Activated naive CD4-positive, alpha-beta T cell treated with anti-CD3 and anti-CD28 coated beads, Interleukin-2, amount 10 ng/mL, durations not matched to agents 7 days and 5 days (primary cell): ENCODE measurements around the gene RASD1.

ENCODE experiments used
- CTCF ChIA-PET: fragments of 350-600 bp; sonication (Branson Sonifier 250); formaldehyde crosslinking; loops from one replicate; lab custom pipeline; 2021; ENCODE audit warnings: antibody characterized with exemption; lab: Charles Lee
- DNase-seq: peaks from one replicate; pipeline ENCODE4 v3.0.0-alpha.2; 2020
- H3K27ac Mint-ChIP-seq: one replicate; pipeline ENCODE4 v1.8.0; 2021; ENCODE audit warnings: mild to moderate bottlenecking, moderate library complexity, mixed read lengths
- H3K27me3 Mint-ChIP-seq: one replicate; pipeline ENCODE4 v1.8.0; 2021; ENCODE audit warnings: mild to moderate bottlenecking, mixed read lengths
- H3K36me3 Mint-ChIP-seq: one replicate; pipeline ENCODE4 v1.8.0; 2021; ENCODE audit warnings: mixed read lengths
- H3K4me1 Mint-ChIP-seq: one replicate; pipeline ENCODE4 v1.8.0; 2021; ENCODE audit warnings: mixed read lengths
- H3K4me3 Mint-ChIP-seq: one replicate; pipeline ENCODE4 v1.8.0; 2021; ENCODE audit warnings: mild to moderate bottlenecking, moderate library complexity, mixed read lengths
- H3K9me3 Mint-ChIP-seq: one replicate; pipeline ENCODE4 v1.8.0; 2021; ENCODE audit warnings: mixed read lengths

Gene RASD1

DNA sequence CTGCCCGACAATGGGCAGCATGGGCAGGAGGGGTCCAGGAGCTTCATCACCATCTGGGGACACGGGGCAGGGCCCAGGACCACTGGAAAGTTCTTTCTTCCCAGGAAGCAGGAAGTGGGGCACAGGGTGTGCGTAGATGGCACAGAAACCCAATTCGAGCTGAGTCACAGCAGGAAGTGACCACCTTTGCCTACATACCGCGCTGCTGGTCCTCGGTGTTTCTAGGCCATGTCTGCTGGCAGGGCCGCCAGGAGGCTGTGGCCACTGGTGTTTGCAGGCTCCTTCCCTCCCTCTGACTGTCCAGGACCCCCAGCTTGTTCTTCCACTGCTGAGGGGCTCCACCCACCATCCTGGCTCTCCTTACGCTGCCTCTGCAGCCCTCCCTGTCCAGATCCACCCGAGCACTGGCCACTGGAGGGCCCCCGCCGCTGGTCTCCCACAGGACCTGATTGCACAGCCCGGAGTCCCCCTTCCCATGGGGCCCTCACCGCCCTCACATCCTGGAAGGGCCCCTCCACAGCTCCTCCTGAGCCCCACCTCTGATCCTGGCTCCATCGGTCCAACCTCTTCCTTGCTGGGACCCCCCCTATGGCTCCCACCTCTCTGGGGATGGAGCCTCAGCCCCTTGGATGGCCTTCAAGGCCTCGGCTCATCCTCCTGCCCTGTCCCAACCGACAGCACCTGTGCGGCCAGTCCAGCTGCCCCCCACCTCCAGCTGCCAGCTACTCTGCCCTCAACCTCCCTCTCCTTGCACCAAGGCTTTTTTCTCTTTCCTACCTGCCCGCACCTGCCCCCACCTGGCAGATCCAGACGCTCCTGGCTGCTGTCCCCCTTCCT lies 14.5 kb upstream of the RASD1 start:
- H3K27ac Mint-ChIP-seq, result no peak overlapping the region
- no peaks in the 10 kb centered on the region for H3K27me3 Mint-ChIP-seq
- no peaks in the 10 kb centered on the region for H3K4me1 Mint-ChIP-seq
- no peaks in the 10 kb centered on the region for H3K9me3 Mint-ChIP-seq
- no peak overlapping the region for H3K4me3 Mint-ChIP-seq
- no peaks in the 10 kb centered on the region for H3K36me3 Mint-ChIP-seq
- DNase-seq, result no peak
- CTCF ChIA-PET, result interaction anchor here (1.2 to 2.9 kb wide), 3 partner anchors 14 to 131 kb away, joined by 3 to 12 read pairs (median 4); partner anchors contain the start of gene RASD1

DNA sequence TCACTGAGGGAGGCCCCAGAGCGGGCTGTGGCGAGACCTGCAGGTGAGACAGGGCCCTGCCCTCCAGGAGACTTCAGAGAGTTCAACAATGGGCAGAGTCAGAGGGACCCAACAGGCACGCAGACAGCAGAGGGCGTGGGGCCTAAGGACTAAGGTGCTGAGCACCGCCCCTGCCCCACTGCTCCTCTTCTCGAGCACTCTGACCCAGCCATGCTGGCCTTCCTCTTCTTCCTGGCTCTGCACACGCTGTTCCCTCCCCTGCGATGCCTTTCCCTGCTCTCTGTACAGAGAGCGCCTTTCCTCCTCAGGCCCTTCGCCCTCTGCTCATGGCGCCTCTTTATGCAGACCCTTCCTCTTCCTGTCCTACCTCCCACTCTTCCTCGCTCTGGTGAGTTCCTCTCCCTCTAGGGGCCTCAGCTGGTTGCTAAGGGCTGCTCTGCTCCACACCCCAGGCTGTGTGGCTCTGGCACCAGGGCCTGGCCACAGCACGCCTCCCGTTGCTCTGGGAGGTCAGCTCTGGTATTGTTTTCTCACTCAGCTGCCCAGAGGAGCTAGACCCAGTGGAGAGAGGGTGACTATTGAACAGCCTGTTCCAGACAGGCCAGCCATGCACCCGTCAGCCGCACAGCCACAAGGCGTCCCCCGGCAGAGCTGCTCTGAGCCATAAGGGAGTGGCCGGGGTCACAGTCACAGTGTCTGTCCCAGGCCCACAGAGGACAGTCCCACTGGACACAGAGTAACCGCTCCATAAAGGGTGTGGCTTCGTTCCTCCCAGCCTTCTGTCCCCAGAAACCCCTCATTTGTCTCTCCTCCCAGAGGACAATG lies 13.6 kb upstream of the RASD1 start:
- Mint-ChIP-seq H3K4me3 (no peak overlapping the region), H3K9me3 (no peaks in the 10 kb centered on the region), H3K4me1 (no peaks in the 10 kb centered on the region), H3K36me3 (no peaks in the 10 kb centered on the region), H3K27me3 (no peaks in the 10 kb centered on the region), H3K27ac (no peak overlapping the region)
- no peak for DNase-seq
- CTCF ChIA-PET, result interaction anchor here (1.2 to 2.9 kb wide), 3 partner anchors 13 to 132 kb away, joined by 3 to 12 read pairs (median 4); partner anchors contain the start of gene RASD1

DNA sequence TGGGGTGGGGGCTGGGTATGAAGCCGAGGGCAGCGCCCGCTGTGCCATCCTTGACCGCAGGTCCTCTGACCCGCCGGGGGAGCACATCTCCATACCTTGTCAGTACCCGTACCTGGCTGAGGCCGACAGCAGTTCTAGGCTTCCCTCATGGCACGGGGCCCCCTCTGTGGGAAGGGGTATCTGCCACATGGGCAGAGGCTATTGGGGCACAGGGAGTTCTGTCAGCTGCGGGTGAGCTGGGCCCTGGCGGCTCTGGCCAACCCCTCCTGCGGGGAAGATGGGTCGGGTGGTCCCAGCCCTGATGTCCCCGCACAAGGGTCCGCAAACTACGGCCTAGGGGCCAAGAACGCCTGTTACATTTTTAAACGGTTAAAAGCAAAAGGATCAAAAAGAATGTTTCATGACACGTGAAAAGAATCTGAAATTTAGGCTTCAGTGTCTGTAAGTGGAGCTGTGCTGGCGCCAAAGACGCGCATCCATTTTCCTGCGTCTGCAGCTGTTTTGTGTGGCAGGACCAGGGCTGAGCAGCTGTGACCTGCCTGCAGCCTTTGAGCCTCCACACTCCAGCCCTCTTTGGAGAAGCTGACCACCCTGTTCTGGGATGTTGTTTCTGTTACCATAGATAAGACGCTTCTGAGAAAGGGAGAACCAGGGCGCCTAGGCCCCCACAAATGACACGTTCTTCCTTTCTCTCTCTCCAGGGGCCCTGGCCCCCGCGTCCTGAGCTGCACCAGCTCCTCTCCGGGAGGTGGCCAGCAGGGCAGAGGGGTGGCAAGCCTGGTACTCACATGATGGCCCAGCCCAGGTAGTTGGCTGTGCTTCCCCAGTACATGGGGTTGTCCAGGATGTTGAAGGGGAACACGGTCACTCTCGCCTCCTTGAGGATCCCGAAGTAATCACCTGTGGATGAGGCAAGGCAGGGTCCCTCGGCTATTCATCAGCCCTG lies 12.7 kb upstream of the RASD1 start:
- Mint-ChIP-seq H3K27me3 (no peaks in the 10 kb centered on the region), H3K36me3 (no peaks in the 10 kb centered on the region), H3K9me3 (no peaks in the 10 kb centered on the region), H3K4me1 (no peaks in the 10 kb centered on the region), H3K4me3 (no peak overlapping the region), H3K27ac (no peak overlapping the region)
- CTCF ChIA-PET, result interaction anchor here (0.6 to 1.4 kb wide), 2 partner anchors 60 to 121 kb away, joined by 3 to 4 read pairs; no protein-coding TSS in a partner anchor
- DNase-seq, result no peak

DNA sequence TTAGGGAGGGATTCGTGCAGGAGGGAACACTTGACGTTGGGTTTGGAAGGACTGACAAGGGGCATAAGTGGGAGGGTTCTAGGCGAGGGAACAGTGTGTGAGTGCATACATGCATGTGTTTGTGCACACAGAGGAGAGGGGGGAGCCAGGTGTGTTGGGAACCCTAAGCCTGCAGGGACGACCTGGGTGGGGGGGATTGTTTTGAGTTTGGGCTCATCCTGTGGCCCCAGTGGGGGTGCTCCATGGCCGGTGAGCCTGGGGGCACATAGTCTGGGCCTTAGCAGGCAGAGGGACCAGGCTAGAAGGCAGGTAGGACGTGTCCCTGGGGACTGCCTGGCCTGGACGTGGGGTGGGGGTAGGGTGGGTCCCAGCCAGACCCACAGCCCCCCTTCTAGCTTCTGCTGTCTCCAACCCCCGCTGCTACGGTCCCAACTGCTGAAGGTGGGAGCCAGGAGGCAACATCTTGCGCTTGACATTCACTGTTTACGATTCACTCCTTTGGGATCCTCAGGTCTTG lies 11.9 kb upstream of the RASD1 start:
- Mint-ChIP-seq H3K27ac (no peak overlapping the region), H3K36me3 (no peaks in the 10 kb centered on the region), H3K4me3 (no peak overlapping the region), H3K9me3 (no peaks in the 10 kb centered on the region), H3K27me3 (no peaks in the 10 kb centered on the region), H3K4me1 (no peaks in the 10 kb centered on the region)
- no peak for DNase-seq
- CTCF ChIA-PET, result interaction anchor here (1.5 kb wide), 1 partner anchor 153 kb away, joined by 3 read pairs; no protein-coding TSS in a partner anchor

DNA sequence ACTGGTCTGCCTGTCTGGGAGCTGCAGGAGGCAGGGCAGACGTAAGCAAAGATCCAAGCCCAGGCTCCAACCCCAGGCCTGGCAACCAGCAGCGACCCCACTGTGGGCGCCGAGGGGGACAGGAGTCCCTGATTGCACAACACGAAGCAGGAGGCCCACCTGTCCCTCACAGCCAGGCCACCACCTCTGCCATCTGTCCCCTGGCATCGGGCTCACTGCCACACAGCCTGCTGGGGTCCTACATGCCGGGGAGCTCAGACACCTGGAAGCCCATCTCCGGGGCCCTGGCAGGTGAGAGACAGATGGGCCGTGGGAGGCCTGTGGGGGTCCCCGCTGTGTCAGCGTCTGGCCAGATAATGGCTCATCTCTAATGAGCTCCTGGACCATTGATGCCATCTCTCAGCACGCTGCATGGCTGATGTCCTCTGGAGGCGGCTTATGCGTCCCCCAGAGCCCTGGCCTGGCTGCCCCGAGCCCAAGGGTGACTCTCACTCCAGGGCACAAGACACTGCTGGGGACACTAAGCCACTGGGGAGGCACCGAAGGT lies 11.3 kb upstream of the RASD1 start:
- H3K9me3 Mint-ChIP-seq, result no peaks in the 10 kb centered on the region
- no peaks in the 10 kb centered on the region for H3K36me3 Mint-ChIP-seq
- H3K27me3 Mint-ChIP-seq, result no peaks in the 10 kb centered on the region
- CTCF ChIA-PET, result interaction anchor here (1.5 kb wide), 1 partner anchor 153 kb away, joined by 3 read pairs; no protein-coding TSS in a partner anchor
- no peak overlapping the region for H3K4me3 Mint-ChIP-seq
- H3K27ac Mint-ChIP-seq, result no peak overlapping the region
- no peaks in the 10 kb centered on the region for H3K4me1 Mint-ChIP-seq
- no peak for DNase-seq

DNA sequence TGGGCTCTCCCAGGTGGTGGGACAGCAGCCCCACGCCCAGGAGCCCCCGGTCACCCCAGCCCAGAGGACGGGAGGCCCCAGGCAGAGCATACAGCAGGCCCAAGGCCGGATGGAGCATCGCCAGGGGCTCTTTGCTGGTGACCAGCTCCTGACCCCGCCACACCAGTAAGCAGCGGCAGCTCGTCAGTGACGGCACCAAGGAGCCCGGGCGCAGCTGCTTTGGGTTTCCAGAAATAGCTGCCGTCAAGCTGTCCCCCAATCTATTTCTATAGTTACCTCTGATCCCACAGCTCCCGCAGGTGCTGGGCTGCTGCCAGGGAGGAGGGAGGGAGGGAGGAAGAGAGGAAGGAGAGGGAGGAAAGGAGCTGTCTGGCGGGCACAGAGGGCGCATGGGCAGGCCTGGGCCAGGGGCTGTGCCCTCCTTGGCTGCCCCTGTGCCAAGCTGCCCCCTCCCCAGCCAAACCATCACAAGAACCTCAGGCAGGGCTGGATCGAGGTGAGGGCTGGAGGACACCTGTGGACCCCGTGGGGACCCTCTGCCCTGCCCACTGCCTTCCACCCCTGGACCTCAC lies 10.8 kb upstream of the RASD1 start:
- no peaks in the 10 kb centered on the region for H3K4me1 Mint-ChIP-seq
- no peak overlapping the region for H3K27ac Mint-ChIP-seq
- H3K4me3 Mint-ChIP-seq, result no peak overlapping the region
- no peaks in the 10 kb centered on the region for H3K9me3 Mint-ChIP-seq
- no peaks in the 10 kb centered on the region for H3K27me3 Mint-ChIP-seq
- no peak for DNase-seq
- CTCF ChIA-PET, result interaction anchor here (1.5 to 1.9 kb wide), 2 partner anchors 10 to 152 kb away, joined by 3 to 6 read pairs; partner anchors contain the start of gene RASD1
- H3K36me3 Mint-ChIP-seq, result no peaks in the 10 kb centered on the region

DNA sequence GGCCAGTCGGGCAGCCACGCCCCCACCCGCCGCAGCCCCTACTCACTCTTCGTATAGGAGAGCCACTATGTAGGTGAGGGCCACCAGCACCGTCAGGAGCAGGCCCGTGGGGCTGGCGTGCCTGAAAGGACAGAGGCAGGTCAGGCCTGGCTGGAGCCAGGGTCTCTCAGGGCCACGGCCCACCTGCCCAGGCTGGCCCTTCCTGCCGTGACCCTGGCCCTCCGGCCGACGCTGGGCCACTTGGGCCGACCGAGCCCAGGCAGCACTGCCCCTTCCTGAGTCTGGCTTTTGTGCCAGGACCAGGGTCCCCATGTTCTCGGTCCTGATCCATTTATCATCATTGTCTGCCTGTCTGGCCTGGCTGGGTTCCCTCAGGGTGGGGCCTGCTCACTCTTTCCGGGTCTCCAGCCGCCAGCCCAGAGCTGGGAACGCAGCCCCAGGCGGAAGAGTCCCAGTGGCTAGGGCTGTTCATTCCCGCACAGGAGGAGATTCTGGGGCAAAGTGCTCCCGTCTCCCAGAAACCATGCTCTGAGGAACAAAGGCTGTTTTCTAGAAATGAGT lies 10.1 kb upstream of the RASD1 start:
- Mint-ChIP-seq H3K4me1 (no peaks in the 10 kb centered on the region), H3K9me3 (no peaks in the 10 kb centered on the region), H3K4me3 (no peak overlapping the region), H3K36me3 (no peaks in the 10 kb centered on the region), H3K27me3 (no peaks in the 10 kb centered on the region), H3K27ac (no peak overlapping the region)
- CTCF ChIA-PET, result interaction anchor here (1.9 kb wide), 1 partner anchor 10 kb away, joined by 6 read pairs; the partner anchor contains the start of gene RASD1
- DNase-seq, result no peak

DNA sequence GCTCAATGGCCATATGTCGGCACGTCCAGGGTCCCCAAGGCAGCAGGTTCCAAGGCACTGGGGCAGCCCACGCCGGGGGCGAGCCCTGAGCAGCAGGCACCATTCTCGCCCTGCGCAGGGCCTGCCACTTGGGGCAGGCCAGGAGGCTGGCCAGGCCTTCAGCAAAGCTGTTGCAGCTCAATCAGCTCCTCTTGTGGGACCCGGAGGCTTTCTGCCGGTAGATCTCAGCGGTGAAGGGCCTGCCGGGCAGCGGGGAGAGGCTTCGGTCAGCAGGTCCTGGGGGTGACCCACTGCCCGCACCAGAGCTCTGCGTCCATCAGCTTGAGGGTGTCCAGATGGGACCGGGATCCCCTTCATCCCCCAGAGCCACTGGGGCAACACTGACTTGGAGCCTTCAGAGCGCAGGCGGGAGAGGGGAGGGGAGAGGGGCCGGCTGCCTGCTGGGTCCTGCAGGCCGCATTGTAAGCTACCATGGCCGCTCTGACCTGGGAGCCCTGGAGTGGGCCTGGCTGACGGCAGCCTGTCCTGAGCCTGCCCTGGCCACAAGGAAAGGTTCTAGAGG lies 9.5 kb upstream of the RASD1 start:
- no peaks in the 10 kb centered on the region for H3K27me3 Mint-ChIP-seq
- CTCF ChIA-PET, result interaction anchor here (1.9 kb wide), 1 partner anchor 9 kb away, joined by 6 read pairs; the partner anchor contains the start of gene RASD1
- H3K4me3 Mint-ChIP-seq, result no peak overlapping the region
- H3K4me1 Mint-ChIP-seq, result no peaks in the 10 kb centered on the region
- H3K27ac Mint-ChIP-seq, result no peak overlapping the region
- no peaks in the 10 kb centered on the region for H3K36me3 Mint-ChIP-seq
- no peaks in the 10 kb centered on the region for H3K9me3 Mint-ChIP-seq
- no peak for DNase-seq

DNA sequence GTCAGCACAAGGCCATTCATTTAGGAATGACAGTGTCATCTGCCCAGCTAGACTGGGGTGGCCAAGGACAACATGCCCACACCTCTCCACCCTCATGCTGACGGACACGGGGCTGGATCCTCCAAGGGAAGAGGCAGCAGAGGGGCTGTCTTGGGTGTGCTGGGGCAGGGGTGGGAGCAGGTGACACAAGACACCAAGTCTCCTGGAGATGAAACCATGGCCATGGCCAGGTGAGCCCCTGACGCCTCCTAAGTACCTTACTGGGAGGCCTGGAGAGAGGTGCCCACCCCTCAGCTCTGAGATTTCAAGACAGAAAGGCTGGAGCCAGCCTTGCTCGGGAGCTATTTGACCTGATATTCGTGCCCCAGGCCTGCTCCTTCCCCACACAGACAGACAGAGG lies 9.0 kb upstream of the RASD1 start:
- Mint-ChIP-seq H3K4me3 (no peak overlapping the region), H3K36me3 (no peaks in the 10 kb centered on the region), H3K9me3 (no peaks in the 10 kb centered on the region), H3K4me1 (no peaks in the 10 kb centered on the region), H3K27ac (no peak overlapping the region), H3K27me3 (peaks cover 3% of the 10 kb centered on the region)
- DNase-seq, result no peak
- CTCF ChIA-PET, result interaction anchor here (1.9 kb wide), 1 partner anchor 9 kb away, joined by 6 read pairs; the partner anchor contains the start of gene RASD1

DNA sequence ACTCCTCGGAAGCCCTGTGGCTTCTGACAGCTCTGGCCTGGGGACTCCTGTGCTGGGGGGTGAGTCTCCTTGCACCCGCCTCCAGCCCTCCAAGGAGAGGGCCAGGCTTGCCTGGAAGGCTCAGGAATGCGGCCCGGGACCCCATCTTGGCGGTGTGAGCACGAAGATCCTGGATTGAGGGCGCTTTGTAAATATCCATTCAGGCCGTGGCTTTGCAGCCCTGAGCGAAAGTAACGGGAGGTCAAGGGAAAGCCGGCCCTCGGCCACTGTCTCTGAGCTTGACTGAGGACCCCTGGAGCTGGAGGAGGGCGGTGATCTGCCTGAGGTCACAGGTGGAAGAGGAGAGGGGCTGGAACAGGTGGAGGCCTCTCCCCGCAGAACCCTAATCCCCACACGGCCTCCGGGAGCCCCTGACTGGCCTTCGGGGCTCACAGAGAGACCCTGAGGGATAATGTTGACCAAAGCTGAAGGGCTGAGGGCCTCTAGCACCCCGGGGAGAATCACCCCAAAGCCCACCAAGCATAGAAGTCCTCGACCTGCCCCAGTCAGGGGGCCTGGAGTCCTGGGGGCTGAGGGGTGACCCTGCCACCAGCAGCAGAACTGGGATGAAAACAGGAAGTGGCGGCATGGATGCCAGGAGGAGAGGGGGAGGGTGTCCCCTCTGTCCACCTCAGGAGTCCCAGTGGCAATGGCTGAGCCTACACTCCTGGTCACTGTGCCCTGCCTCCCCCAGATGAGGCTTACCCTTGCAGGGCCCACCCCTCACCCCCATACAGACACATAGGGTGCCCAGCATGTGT lies 8.3 kb upstream of the RASD1 start:
- CTCF ChIA-PET, result no interaction called here
- no peaks in the 10 kb centered on the region for H3K4me1 Mint-ChIP-seq
- H3K36me3 Mint-ChIP-seq, result no peaks in the 10 kb centered on the region
- H3K9me3 Mint-ChIP-seq, result no peaks in the 10 kb centered on the region
- H3K4me3 Mint-ChIP-seq, result no peak overlapping the region
- no peak overlapping the region for H3K27ac Mint-ChIP-seq
- H3K27me3 Mint-ChIP-seq, result peaks cover 7% of the 10 kb centered on the region
- DNase-seq, result no peak

DNA sequence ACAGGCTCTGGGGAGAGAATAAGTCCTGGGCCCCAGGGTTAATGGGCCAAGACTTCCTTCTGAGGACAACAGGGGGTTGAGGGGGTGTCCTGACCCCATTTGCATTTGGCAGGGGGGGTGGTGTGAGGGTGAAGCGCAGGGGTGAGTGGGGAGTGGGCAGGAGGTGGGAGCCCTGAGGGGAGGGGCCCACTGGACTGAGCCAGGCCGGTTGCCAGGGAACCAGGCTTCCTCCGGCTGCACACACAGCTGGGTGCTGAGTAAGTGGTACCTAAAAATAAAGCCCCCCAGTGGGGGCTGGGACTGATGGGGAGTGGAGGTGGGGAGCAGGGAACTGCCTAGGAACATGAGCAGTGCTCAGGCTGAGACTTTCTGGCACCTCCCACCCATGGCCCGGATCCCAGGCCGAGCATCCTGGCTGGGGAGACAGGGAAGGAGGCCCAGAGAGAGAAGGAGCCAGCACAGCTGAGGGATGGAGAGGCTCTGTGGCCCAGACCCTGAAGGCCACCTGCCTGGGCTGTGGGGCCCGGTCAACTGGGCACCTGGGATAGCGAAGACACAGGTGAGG lies 7.5 kb upstream of the RASD1 start:
- no peaks in the 10 kb centered on the region for H3K4me1 Mint-ChIP-seq
- H3K36me3 Mint-ChIP-seq, result no peaks in the 10 kb centered on the region
- peaks cover 7% of the 10 kb centered on the region for H3K27me3 Mint-ChIP-seq
- H3K9me3 Mint-ChIP-seq, result no peaks in the 10 kb centered on the region
- H3K27ac Mint-ChIP-seq, result no peak overlapping the region
- no peak overlapping the region for H3K4me3 Mint-ChIP-seq
- CTCF ChIA-PET, result no interaction called here
- no peak for DNase-seq
